ENCODE data around the gene PUS3. TPM values are rescaled to one million over a fixed set of nuclear protein-coding genes. Genes with fewer than 3 reads are reported as not detected.

PUS3 gene
- total RNA-seq, 2 experiments from 2014 or later, result 8.6 to 10.2 TPM

- Histone ChIP-seq H3K36me3 (ENCODE audit: insufficient read depth, low read length) (no peaks in the 10 kb centered on the region), H3K9me3 (ENCODE audit: low read length) (no peaks in the 10 kb centered on the region), H3K9me2 (ENCODE audit: insufficient read depth, low read length) (no peaks in the 10 kb centered on the region), H2AFZ (ENCODE audit: low read length) (no peak overlapping the region), H3K27ac (ENCODE audit: low read depth, low read length, poor library complexity, severe bottlenecking) (no peak overlapping the region), H4K20me1 (ENCODE audit: insufficient read depth, low read length) (no peaks in the 10 kb centered on the region), H3K4me3 (ENCODE audit: low read depth, low read length, poor library complexity, severe bottlenecking) (no peak overlapping the region), H3K4me2 (ENCODE audit: low read length) (no peak overlapping the region), H3K79me2 (ENCODE audit: insufficient read depth, low read depth, low read length) (no peaks in the 10 kb centered on the region), H3K4me1 (ENCODE audit: insufficient read depth, low read length, poor library complexity, severe bottlenecking) (no peaks in the 10 kb centered on the region)
- intact Hi-C loops (cut with micrococcal nuclease; ENCODE audit: unreplicated experiment), result no loop called here
- CTCF ChIA-PET (ENCODE audit: unreplicated experiment), result no interaction called here
- TF ChIP-seq EZH2phosphoT487 (IDR thresholded peaks at IDR 0.05; ENCODE audit: borderline replicate concordance, low read depth, low read length) (no peak), CTCF (conservative IDR thresholded peaks at IDR 0.05; ENCODE audit: low read length) (no peak)
- BruUV-seq (replicated peaks), result no TSS peak
- DNase-seq (ENCODE audit: low spot score), result no peak
- POLR2A ChIA-PET, result interaction anchor here (0.6 kb wide), 1 partner anchor 15 kb away, joined by 4 read pairs; no protein-coding TSS in a partner anchor
Observed at GRCh38 chr11:125944350-125945010, 41.5 kb upstream of the PUS3 start.

GRCh38 chr11:125943661-125944349, 40.8 kb upstream of the PUS3 start:
- DNase-seq (ENCODE audit: low spot score), result no peak
- no peak overlapping the region for H2AFZ ChIP-seq (ENCODE audit: low read length)
- no peaks in the 10 kb centered on the region for H4K20me1 ChIP-seq (ENCODE audit: insufficient read depth, low read length)
- H3K9me3 ChIP-seq (ENCODE audit: low read length), result no peaks in the 10 kb centered on the region
- H3K4me2 ChIP-seq (ENCODE audit: low read length), result no peak overlapping the region
- TF ChIP-seq CTCF (conservative IDR thresholded peaks at IDR 0.05; ENCODE audit: low read length) (no peak), EZH2phosphoT487 (IDR thresholded peaks at IDR 0.05; ENCODE audit: borderline replicate concordance, low read depth, low read length) (no peak)
- no peaks in the 10 kb centered on the region for H3K36me3 ChIP-seq (ENCODE audit: insufficient read depth, low read length)
- intact Hi-C loops (cut with micrococcal nuclease; ENCODE audit: unreplicated experiment), result no loop called here
- no TSS peak for BruUV-seq (replicated peaks)
- H3K9me2 ChIP-seq (ENCODE audit: insufficient read depth, low read length), result no peaks in the 10 kb centered on the region
- no peak overlapping the region for H3K4me3 ChIP-seq (ENCODE audit: low read depth, low read length, poor library complexity, severe bottlenecking)
- H3K79me2 ChIP-seq (ENCODE audit: insufficient read depth, low read depth, low read length), result no peaks in the 10 kb centered on the region
- POLR2A ChIA-PET, result interaction anchor here (0.6 to 1.1 kb wide), 2 partner anchors 15 to 246 kb away, joined by 3 to 4 read pairs; no protein-coding TSS in a partner anchor
- CTCF ChIA-PET (ENCODE audit: unreplicated experiment), result interaction anchor here (0.8 kb wide), 1 partner anchor 16 kb away, joined by 4 read pairs; no protein-coding TSS in a partner anchor
- H3K27ac ChIP-seq (ENCODE audit: low read depth, low read length, poor library complexity, severe bottlenecking), result no peak overlapping the region
- no peaks in the 10 kb centered on the region for H3K4me1 ChIP-seq (ENCODE audit: insufficient read depth, low read length, poor library complexity, severe bottlenecking)

All from OCI-LY7 (cell line).